GM12865 (cell line): ENCODE measurements around the gene TTLL9.

Experiments used
- DNase-seq: peaks from one replicate; pipeline ENCODE4 v3.0.0; 2010; ENCODE audit warnings: low read depth
- H3K4me3 ChIP-seq: 2 replicates; pipeline ENCODE4 v1.5.1; 2011; ENCODE audit warnings: mild to moderate bottlenecking, low read depth, low read length, control low read depth
- TF ChIP-seq, protein P1 (sequence below): IDR thresholded peaks from 2 replicates; pipeline ENCODE4 v1.5.1; 2011; ENCODE audit warnings: low read length, control low read depth, low read depth, inconsistent platforms; ENCODE audit not compliant: insufficient read depth; ENCODE audit errors: missing control alignments

TTLL9 gene

DNA sequence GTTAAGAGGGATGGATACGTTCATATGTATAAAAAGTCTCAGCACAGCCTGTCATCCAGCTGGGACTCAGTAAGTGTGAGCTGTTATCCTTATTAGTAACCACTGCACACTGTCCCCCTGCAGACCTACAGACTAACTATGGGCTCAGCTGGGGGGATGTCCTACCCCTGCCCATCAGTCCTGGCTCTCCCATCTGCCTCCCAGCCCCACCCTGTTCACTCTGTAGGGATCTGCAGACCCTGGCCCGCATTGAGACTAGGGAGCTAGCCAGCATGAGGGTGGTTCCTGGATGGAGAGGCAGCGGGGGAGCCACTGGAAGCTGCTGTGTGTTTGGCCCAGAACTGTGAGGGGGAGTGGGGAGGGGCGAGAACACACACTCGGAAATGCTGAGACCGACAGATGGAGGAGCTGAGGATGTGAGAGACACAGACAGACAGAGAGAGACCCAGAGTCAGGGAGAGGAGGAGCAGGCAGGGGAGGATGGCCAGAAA lies 114.6 kb downstream of the TTLL9 start:
- TF ChIP-seq, protein P1, sequence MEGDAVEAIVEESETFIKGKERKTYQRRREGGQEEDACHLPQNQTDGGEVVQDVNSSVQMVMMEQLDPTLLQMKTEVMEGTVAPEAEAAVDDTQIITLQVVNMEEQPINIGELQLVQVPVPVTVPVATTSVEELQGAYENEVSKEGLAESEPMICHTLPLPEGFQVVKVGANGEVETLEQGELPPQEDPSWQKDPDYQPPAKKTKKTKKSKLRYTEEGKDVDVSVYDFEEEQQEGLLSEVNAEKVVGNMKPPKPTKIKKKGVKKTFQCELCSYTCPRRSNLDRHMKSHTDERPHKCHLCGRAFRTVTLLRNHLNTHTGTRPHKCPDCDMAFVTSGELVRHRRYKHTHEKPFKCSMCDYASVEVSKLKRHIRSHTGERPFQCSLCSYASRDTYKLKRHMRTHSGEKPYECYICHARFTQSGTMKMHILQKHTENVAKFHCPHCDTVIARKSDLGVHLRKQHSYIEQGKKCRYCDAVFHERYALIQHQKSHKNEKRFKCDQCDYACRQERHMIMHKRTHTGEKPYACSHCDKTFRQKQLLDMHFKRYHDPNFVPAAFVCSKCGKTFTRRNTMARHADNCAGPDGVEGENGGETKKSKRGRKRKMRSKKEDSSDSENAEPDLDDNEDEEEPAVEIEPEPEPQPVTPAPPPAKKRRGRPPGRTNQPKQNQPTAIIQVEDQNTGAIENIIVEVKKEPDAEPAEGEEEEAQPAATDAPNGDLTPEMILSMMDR = no peak
- H3K4me3 ChIP-seq = no peak overlapping the region
- DNase-seq = no peak

DNA sequence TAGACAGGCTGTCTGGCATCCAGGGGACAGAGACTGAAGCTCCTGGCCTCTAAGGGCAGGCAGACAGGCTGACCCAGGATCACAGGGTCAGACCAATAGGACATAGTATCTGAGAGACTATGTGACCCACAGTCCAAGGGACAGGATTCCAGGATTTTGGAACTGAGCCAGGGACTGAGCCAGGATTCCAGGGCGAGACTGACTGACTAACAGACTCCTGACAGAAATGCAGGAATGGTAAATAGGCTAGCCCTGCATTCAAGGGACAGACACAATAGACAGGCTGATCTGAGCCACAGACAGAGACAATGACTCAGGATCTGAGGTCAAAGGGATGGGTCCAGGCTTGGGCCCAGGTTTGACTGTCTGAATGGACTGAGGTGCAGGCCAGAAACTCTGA lies 117.3 kb downstream of the TTLL9 start:
- DNase-seq = no peak
- no peak overlapping the region for H3K4me3 ChIP-seq
- TF ChIP-seq, protein P1 = no peak

DNA sequence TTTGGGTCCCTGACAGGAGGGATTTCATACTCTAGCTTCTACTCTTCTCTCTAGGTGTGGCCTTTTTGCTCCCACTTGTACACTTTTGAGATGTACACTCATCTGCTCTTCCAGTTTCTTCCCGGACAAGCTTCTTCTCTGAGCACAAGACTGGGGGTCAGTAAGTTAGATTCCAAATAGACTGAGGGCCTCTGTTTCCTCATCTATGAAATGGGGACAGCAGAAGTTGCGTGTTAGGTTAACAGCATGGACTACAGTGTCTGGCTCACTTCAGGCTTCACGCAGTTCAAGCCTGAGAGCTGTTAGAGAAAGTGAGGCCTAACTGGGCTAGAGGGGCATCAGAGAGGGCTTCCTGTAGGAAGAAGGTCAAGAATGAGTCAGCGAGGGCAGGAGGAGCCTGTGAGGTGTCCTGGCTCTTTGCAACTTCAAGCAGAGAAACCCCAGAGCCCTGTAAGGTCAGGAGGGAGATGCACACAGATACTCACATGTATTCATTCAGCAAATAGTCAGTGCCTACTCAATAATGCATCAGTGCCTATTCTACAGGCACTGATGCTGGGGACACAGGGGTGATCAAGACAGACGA lies 118.1 kb downstream of the TTLL9 start:
- no peak for DNase-seq
- TF ChIP-seq, protein P1 = no peak
- no peak overlapping the region for H3K4me3 ChIP-seq

DNA sequence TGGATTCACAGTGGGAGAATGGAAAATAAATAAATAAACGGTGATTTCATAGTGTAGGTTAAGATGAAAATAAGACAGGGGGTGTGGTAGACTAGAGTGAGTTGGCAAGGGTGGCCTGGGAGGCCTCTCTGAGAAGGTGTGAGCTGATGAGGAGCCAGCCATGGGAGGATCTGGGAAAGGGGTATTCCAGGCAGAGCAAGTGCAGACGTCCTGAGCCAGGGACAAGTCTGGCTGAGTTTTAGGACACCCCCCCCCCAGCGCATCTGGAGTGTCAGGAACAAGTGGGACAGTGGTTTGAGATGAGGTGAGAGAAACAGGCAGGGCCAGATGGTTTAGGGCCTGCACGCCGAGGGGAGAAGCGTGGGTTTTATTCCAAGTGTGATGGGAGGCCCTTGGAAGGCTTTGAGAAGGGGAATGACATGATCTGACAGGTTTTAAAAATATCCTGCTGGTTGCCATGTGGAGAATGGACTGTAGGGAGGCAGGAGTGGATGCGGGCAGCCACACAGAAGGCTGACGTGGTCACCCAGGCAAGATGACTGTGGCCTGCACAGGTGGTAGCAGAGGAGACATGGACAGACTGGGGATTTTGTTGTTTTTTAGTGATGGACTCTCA lies 118.7 kb downstream of the TTLL9 start:
- no peak for DNase-seq
- TF ChIP-seq, protein P1 = no peak
- H3K4me3 ChIP-seq = no peak overlapping the region

DNA sequence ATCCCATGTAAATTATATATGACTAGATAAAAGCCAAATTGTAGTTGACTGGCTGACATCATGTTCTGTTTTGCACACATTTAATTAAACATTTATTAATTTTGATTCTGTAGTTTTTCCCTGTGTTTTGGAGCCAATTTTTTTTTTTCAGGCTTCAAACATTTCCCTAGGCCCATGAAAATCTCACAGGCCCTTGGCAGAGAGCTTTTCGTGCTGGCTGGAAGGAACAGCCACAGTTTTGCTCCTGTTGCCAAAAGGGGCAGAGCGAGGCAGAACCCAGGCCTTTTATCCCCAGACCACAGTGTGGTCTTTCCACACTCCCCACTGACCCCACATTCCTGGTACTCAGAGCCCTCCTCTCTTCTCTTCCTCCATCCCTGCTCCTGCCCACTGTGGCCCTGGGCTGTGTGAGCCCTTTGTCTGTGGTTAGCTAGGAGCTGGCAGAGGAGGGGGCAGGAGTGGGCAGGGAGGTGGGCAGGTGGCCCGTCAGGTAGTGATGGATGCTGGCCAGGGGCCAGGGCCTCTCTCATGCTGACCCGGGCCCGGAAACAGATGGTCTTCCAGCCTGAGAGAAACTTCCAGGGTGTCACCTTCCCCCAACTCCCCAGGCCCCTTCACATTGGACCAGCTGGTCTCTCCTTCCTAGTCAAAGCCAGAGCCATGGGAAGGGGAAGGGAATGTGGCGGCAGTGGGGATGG lies 120.4 kb downstream of the TTLL9 start:
- TF ChIP-seq, protein P1 = no peak
- no peak for DNase-seq
- H3K4me3 ChIP-seq = no peak overlapping the region

DNA sequence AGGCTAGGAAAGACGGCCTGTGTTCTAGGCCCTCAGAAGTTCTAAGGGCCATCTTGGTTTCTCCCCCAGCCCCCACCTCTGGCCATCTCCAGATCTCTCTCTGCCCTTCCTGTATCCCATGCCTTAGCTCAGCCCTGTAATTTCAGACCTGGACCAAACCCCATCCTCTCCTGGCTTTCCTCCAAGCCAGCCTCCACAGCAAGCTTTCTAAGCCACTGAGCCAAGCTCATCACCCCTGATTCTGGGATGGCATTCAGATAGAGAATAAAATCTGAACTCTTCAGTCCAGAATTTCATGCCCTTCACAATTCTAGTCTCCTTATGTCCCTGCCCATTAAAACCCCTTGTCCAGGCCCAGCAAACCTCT lies 120.9 kb downstream of the TTLL9 start:
- TF ChIP-seq, protein P1 = no peak
- DNase-seq = no peak
- no peak overlapping the region for H3K4me3 ChIP-seq
